K562 (cell line): Measurements from ENCODE around the gene IGF2BP1. TPM values are rescaled to one million over a fixed set of nuclear protein-coding genes. Genes with fewer than 3 reads are reported as not detected.

Experiments used
- ETV1 ChIP-seq: fragments of 450-650 bp; conservative IDR thresholded peaks from 2 replicates; pipeline ENCODE4 v1.6.1; 2016; ENCODE audit warnings: missing genetic modification characterization, control low read depth, low read depth, missing compliant biosample characterization
- IRF2 ChIP-seq: sonication (generic); formaldehyde crosslinking; IDR thresholded peaks from 2 replicates; pipeline ENCODE4 v1.8.1; 2022; ENCODE audit warnings: mild to moderate bottlenecking, missing genetic modification reagents
- MEF2D ChIP-seq: conservative IDR thresholded peaks from 2 replicates; pipeline ENCODE4 v1.6.1; 2016; ENCODE audit warnings: low read depth, missing genetic modification characterization, missing compliant biosample characterization
- NR2C2 ChIP-seq, 2 experiments: fragments of 200-800 bp in 1 of 2; sonication (Bioruptor generic) in 1 of 2; sonication (generic) in 1 of 2; formaldehyde crosslinking in 1 of 2; IDR thresholded peaks; 2 replicates each; pipeline versions ENCODE4 v1.6.1 to v1.8.0; 2016 to 2022; ENCODE audit warnings: mild to moderate bottlenecking in 1 of 2, missing compliant biosample characterization in 1 of 2, missing genetic modification characterization in 1 of 2, missing genetic modification reagents in 1 of 2
- POLR2H ChIP-seq: IDR thresholded peaks from 2 replicates; pipeline ENCODE4 v1.6.1; 2016; ENCODE audit warnings: missing genetic modification characterization, low read depth, mild to moderate bottlenecking, control low read depth, missing compliant biosample characterization, moderate library complexity
- RBM34 ChIP-seq: fragments of 200-400 bp; formaldehyde crosslinking; IDR thresholded peaks from 2 replicates; pipeline ENCODE4 v1.6.1; 2018; ENCODE audit warnings: low read length, borderline replicate concordance; ENCODE audit not compliant: insufficient read depth
- RNF2 ChIP-seq: sonication (generic); IDR thresholded peaks from 2 replicates; pipeline ENCODE4 v1.6.1; 2016
- ZNF436 ChIP-seq: fragments of 250-450, 450-650 bp; sonication (Bioruptor Pico); formaldehyde crosslinking; IDR thresholded peaks from 2 replicates; pipeline ENCODE4 v1.7.0; 2020; ENCODE audit warnings: mild to moderate bottlenecking
- ZNF707 ChIP-seq: fragments of 250-450 bp; sonication (Bioruptor Pico); conservative IDR thresholded peaks from 2 replicates; pipeline ENCODE4 v1.8.0; 2022; ENCODE audit warnings: inconsistent platforms, mild to moderate bottlenecking, moderate library complexity
- polyA plus RNA-seq, 8 experiments: library from polyadenylated mRNA; depleted of rRNA in 4 of 8; stranded (reverse) in 5 of 8; unstranded in 3 of 8; fragments of >200 nt; fragmentation: Nextera tagmentation in 2 of 8; fragmentation: Illumina TruSeq in 1 of 8; extraction: Ambion mirVana in 2 of 8; extraction: Trizol in 1 of 8; gene quantifications; 2 replicates each; pipeline versions ENCODE4 v1.2.1 to v1.2.3, GENCODE V29; 2011 to 2014; ENCODE audit warnings: inconsistent platforms in 1 of 8, missing spikeins in 1 of 8
- total RNA-seq, 7 experiments: library from RNA; depleted of rRNA in 6 of 7; stranded (reverse); fragments of >200 nt in 6 of 7; fragmentation: Illumina TruSeq in 2 of 7; extraction: Trizol in 2 of 7; gene quantifications; 2 replicates each; pipeline versions ENCODE4 v1.2.1 to v1.2.3, GENCODE V29; 2011 to 2021; ENCODE audit warnings: low replicate concordance in 1 of 7
- TF ChIP-seq, protein P1 (sequence below): sonication (generic); formaldehyde crosslinking; IDR thresholded peaks from 2 replicates; pipeline ENCODE4 v1.8.0; 2023; ENCODE audit warnings: mild to moderate bottlenecking, missing genetic modification reagents
- TF ChIP-seq, protein P2 (sequence below): fragments of 250-450 bp; sonication (Bioruptor Pico); IDR thresholded peaks from 2 replicates; pipeline ENCODE4 v1.5.0; 2021; ENCODE audit warnings: mild to moderate bottlenecking, borderline replicate concordance
- TF ChIP-seq, protein P3 (sequence below): IDR thresholded peaks from 2 replicates; pipeline ENCODE4 v1.6.1; 2014; ENCODE audit warnings: antibody characterized with exemption
- TF ChIP-seq, protein P4 (sequence below): sonication (generic); formaldehyde crosslinking; IDR thresholded peaks from 2 replicates; pipeline ENCODE4 v1.8.1; 2023; ENCODE audit warnings: missing genetic modification reagents, mild to moderate bottlenecking, borderline replicate concordance

Gene IGF2BP1
- total and polyA plus RNA-seq, 9 of the 15 experiments (the other 6 are each of a cell fraction or from before 2014, with no cell fraction given): 13.0 to 318 (median 53.6) TPM

DNA sequence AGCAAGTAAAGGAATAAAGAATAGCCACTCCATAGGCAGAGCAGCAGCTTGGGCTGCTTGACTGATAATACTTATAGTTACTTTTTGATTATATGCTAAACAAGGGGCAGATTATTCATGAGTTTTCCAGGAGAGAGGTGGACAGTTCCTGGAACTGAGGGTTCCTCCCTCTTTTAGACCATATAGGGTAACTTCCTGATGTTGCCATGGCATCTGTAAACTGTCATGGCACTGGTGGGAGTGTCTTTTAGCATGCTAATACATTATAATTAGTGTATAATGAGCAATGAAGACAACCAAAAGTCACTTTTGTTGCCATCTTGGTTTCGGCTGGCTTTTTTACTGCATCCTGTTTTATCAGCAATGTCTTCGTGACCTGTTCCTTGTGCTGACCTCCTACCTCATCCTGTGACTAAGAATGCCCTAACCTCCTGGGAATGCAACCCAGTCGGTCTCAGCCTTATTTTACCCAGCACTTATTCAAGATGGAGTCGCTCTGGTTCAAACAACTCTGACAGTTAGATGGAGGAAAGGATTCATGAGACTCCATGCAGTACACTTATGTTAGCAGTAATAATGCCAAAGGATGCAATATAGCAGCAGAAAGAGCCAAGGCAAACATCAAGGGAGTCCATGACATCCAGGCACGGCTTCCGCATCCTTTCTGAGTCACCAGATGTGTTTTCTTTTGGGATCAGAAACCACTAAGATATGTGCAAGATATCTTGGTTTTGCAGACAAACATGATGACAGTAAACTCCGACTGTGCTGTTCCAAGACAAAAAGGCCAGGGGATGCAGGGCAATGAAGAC lies 79.6 kb downstream of the IGF2BP1 start (continued):
- TF ChIP-seq, protein P1, sequence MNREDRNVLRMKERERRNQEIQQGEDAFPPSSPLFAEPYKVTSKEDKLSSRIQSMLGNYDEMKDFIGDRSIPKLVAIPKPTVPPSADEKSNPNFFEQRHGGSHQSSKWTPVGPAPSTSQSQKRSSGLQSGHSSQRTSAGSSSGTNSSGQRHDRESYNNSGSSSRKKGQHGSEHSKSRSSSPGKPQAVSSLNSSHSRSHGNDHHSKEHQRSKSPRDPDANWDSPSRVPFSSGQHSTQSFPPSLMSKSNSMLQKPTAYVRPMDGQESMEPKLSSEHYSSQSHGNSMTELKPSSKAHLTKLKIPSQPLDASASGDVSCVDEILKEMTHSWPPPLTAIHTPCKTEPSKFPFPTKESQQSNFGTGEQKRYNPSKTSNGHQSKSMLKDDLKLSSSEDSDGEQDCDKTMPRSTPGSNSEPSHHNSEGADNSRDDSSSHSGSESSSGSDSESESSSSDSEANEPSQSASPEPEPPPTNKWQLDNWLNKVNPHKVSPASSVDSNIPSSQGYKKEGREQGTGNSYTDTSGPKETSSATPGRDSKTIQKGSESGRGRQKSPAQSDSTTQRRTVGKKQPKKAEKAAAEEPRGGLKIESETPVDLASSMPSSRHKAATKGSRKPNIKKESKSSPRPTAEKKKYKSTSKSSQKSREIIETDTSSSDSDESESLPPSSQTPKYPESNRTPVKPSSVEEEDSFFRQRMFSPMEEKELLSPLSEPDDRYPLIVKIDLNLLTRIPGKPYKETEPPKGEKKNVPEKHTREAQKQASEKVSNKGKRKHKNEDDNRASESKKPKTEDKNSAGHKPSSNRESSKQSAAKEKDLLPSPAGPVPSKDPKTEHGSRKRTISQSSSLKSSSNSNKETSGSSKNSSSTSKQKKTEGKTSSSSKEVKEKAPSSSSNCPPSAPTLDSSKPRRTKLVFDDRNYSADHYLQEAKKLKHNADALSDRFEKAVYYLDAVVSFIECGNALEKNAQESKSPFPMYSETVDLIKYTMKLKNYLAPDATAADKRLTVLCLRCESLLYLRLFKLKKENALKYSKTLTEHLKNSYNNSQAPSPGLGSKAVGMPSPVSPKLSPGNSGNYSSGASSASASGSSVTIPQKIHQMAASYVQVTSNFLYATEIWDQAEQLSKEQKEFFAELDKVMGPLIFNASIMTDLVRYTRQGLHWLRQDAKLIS (CRISPR knock-in tag): no peak
- TF ChIP-seq ZNF436 (no peak), MEF2D (tag) (peak; percentile 95), NR2C2 (CRISPR knock-in tag; IDR thresholded peaks at IDR 0.05) (no peak), NR2C2 (tag; IDR thresholded peaks at IDR 0.05) (peak; percentile 83), IRF2 (CRISPR knock-in tag) (no peak), POLR2H (tag) (no peak), RBM34 (no peak), ETV1 (no peak), ZNF707 (no peak), RNF2 (no peak)
- TF ChIP-seq, protein P2, sequence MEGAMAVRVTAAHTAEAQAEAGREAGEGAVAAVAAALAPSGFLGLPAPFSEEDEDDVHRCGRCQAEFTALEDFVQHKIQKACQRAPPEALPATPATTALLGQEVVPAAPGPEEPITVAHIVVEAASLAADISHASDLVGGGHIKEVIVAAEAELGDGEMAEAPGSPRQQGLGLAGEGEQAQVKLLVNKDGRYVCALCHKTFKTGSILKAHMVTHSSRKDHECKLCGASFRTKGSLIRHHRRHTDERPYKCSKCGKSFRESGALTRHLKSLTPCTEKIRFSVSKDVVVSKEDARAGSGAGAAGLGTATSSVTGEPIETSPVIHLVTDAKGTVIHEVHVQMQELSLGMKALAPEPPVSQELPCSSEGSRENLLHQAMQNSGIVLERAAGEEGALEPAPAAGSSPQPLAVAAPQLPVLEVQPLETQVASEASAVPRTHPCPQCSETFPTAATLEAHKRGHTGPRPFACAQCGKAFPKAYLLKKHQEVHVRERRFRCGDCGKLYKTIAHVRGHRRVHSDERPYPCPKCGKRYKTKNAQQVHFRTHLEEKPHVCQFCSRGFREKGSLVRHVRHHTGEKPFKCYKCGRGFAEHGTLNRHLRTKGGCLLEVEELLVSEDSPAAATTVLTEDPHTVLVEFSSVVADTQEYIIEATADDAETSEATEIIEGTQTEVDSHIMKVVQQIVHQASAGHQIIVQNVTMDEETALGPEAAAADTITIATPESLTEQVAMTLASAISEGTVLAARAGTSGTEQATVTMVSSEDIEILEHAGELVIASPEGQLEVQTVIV: peak; percentile 68; the same call in 1 of the 2 replicates
- TF ChIP-seq, protein P3, sequence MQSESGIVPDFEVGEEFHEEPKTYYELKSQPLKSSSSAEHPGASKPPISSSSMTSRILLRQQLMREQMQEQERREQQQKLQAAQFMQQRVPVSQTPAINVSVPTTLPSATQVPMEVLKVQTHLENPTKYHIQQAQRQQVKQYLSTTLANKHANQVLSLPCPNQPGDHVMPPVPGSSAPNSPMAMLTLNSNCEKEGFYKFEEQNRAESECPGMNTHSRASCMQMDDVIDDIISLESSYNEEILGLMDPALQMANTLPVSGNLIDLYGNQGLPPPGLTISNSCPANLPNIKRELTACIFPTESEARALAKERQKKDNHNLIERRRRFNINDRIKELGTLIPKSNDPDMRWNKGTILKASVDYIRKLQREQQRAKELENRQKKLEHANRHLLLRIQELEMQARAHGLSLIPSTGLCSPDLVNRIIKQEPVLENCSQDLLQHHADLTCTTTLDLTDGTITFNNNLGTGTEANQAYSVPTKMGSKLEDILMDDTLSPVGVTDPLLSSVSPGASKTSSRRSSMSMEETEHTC: no peak
- TF ChIP-seq, protein P4, sequence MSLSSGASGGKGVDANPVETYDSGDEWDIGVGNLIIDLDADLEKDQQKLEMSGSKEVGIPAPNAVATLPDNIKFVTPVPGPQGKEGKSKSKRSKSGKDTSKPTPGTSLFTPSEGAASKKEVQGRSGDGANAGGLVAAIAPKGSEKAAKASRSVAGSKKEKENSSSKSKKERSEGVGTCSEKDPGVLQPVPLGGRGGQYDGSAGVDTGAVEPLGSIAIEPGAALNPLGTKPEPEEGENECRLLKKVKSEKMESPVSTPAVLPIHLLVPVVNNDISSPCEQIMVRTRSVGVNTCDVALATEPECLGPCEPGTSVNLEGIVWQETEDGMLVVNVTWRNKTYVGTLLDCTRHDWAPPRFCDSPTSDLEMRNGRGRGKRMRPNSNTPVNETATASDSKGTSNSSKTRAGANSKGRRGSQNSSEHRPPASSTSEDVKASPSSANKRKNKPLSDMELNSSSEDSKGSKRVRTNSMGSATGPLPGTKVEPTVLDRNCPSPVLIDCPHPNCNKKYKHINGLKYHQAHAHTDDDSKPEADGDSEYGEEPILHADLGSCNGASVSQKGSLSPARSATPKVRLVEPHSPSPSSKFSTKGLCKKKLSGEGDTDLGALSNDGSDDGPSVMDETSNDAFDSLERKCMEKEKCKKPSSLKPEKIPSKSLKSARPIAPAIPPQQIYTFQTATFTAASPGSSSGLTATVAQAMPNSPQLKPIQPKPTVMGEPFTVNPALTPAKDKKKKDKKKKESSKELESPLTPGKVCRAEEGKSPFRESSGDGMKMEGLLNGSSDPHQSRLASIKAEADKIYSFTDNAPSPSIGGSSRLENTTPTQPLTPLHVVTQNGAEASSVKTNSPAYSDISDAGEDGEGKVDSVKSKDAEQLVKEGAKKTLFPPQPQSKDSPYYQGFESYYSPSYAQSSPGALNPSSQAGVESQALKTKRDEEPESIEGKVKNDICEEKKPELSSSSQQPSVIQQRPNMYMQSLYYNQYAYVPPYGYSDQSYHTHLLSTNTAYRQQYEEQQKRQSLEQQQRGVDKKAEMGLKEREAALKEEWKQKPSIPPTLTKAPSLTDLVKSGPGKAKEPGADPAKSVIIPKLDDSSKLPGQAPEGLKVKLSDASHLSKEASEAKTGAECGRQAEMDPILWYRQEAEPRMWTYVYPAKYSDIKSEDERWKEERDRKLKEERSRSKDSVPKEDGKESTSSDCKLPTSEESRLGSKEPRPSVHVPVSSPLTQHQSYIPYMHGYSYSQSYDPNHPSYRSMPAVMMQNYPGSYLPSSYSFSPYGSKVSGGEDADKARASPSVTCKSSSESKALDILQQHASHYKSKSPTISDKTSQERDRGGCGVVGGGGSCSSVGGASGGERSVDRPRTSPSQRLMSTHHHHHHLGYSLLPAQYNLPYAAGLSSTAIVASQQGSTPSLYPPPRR (CRISPR knock-in tag): no peak
